Measurements from ENCODE around the gene FGF18.

Gene FGF18

GRCh38 chr5:171506951-171507350, 87.5 kb downstream of the FGF18 start:
- no peak for DNase-seq
